SK-N-MC (cell line): ENCODE measurements around the gene IER2.
"Not testable (repeated sequence)": the region's sequence is repeated elsewhere in the genome, so short reads cannot be mapped to it uniquely, and the experiment has no call there.

Experiments
- EZH2 ChIP-seq: fragments of 200-600 bp; sonication (generic); IDR thresholded peaks from one replicate; pipeline ENCODE4 v1.6.1; 2017; ENCODE audit warnings: antibody characterized with exemption
- POLR2AphosphoS5 ChIP-seq: IDR thresholded peaks from 2 replicates; pipeline ENCODE4 v1.6.1; 2012; ENCODE audit warnings: mild to moderate bottlenecking, low read depth, low read length, borderline replicate concordance

- TF ChIP-seq EZH2, POLR2AphosphoS5: not testable (repeated sequence)
Measured at GRCh38 chr19:13186688-13187087, 36.5 kb downstream of the IER2 start.
